Duodenal mucosa (tissue), 2 donors: Measurements from ENCODE around the gene ADRM1.

Experiments used
- H3K27ac ChIP-seq: one replicate; pipeline ENCODE4 v1.7.0; 2013; ENCODE audit warnings: low read depth, low read length
- H3K27me3 ChIP-seq, 2 donors: one replicate each; pipeline ENCODE4 v1.7.0; 2013; ENCODE audit warnings: low read length in 2 of 2, control low read depth in 1 of 2; ENCODE audit not compliant: insufficient read depth in 2 of 2, control insufficient read depth in 1 of 2
- H3K36me3 ChIP-seq, 2 donors: one replicate each; pipeline ENCODE4 v1.7.0; 2013; ENCODE audit warnings: low read length in 2 of 2, control low read depth in 1 of 2; ENCODE audit not compliant: insufficient read depth in 2 of 2, control insufficient read depth in 1 of 2
- H3K4me1 ChIP-seq, 2 donors: one replicate each; pipeline ENCODE4 v1.7.0; 2013; ENCODE audit warnings: low read length in 2 of 2, control low read depth in 1 of 2; ENCODE audit not compliant: insufficient read depth in 2 of 2, control insufficient read depth in 1 of 2
- H3K4me3 ChIP-seq, 2 donors: one replicate each; pipeline ENCODE4 v1.7.0; 2013; ENCODE audit warnings: low read length in 2 of 2, low read depth in 1 of 2
- H3K9ac ChIP-seq, 2 donors: one replicate each; pipeline ENCODE4 v1.7.0; 2013; ENCODE audit warnings: low read length in 2 of 2, low read depth in 1 of 2
- H3K9me3 ChIP-seq, 2 donors: one replicate each; pipeline ENCODE4 v1.7.0; 2013; ENCODE audit warnings: low read length in 2 of 2, control low read depth in 1 of 2; ENCODE audit not compliant: control insufficient read depth in 1 of 2

Gene ADRM1

DNA sequence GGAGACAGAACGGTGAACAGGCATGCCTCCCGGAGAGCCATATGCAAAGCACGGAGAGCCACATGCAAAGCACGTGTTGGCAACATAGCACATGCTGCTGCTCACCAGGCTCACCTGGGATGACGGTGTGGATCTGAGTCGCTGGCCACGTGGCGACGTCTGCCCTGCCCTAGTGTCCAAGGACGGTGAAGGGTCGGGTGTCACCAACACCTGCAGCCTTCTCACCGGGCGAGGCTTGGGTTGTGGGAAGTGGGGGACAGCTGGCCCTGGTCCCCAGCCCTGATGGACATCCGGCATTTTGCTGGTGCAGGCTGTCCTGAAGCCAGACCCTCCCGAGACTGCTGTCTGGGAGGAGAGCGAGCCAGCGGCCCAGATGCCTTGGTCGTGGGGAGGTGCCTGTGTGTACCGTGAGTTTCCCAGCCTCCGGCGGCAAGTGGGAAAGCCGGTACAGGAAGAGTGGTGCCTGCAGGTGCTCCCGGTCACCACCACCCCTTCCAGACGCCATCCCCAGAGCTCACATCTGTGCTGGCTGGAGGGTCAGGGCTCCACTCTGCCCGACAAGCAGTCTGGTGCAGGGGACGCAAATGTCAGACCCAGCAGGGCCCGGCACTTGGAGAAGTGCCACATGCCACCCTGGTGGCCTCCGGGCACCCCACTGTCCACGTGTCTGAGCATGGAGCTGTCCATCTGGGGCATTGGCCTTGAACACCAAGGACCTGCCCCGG, 5.9 kb upstream of the ADRM1 start:
- Histone ChIP-seq H3K27me3 (no peaks in the 10 kb centered on the region), H3K36me3 (peaks cover 30 to 47% of the 10 kb centered on the region in 2 donors), H3K9ac (no peak overlapping the region), H3K27ac (no peak overlapping the region), H3K4me3 (no peak overlapping the region), H3K4me1 (no peaks in the 10 kb centered on the region), H3K9me3 (no peaks in the 10 kb centered on the region)

DNA sequence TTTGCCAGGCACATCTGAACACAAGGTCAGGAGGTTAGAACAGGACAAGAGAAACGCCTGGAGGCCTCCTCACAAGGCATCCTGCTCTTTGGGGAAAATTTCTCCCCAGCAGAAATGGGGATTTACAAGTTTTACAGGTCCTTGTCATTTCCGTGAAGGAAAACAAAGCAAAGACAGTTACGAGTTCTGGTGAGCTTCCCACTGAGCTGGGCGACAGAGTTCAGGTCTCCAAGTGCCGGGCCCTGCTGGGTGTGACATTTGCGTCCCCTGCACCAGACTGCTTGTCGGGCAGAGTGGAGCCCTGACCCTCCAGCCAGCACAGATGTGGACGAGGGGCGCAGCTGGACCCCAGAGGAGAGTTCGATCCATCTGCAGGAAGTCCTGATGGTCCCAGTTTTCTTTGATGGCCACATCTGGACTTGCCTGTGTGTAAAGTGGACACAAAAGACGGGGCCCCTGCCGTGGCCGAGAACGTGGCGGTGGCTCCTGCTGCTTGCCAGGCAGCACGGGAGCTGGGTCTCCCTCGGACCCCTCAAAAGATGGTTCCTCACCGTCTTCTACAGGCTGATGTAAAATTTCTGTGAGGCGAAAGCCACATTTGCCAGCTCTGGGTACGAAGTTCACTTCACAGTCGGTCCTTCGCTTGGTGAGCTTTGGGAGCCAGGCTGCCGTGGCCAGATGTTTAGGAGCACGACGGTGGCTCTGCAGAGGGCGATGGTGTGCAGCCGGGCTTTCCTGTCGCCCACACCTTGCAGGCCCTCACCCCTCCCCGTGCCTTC, 5.2 kb upstream of the ADRM1 start:
- Histone ChIP-seq H3K4me1 (no peaks in the 10 kb centered on the region), H3K9me3 (no peaks in the 10 kb centered on the region), H3K9ac (no peak overlapping the region), H3K36me3 (peaks cover 25 to 39% of the 10 kb centered on the region in 2 donors), H3K27me3 (no peaks in the 10 kb centered on the region), H3K4me3 (no peak overlapping the region), H3K27ac (no peak overlapping the region)

DNA sequence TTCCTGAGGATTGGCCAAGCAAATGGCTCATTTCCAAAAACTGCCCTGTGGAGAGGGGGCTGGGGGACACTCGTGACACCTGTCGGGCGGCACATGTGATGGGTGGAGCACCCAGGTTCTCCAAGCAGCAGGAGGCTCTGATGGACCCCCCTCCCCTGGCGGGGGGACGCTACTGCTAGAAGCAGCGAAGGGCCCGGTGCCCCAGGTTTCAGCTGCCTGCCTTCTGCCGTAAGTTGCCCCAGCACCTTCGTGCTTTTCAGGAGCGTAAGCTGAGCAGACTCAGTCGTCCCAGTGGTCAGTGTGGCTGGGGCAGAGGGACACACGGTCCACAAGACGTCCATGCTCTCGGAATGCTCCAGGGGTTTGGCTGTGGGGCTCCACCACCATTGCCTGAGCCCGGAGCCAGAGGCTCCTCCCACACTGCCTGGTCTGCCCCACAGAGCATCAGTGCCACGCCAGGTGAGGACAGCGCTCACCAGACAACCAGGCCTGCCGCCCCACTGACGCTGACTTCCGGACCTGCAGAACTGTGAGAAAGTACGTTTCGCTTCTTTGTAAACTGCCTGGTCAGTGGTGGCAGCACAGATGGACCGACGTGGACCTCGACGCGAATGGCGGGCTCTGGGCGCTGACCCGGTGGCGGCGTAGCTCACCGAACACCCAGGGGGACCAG, 4.1 kb upstream of the ADRM1 start:
- Histone ChIP-seq H3K4me1 (peaks cover under 1 to 4% of the 10 kb centered on the region in 2 donors), H3K27ac (no peak overlapping the region), H3K36me3 (peaks cover 19 to 33% of the 10 kb centered on the region in 2 donors), H3K9me3 (no peaks in the 10 kb centered on the region), H3K27me3 (no peaks in the 10 kb centered on the region), H3K4me3 (no peak overlapping the region), H3K9ac (no peak overlapping the region)

DNA sequence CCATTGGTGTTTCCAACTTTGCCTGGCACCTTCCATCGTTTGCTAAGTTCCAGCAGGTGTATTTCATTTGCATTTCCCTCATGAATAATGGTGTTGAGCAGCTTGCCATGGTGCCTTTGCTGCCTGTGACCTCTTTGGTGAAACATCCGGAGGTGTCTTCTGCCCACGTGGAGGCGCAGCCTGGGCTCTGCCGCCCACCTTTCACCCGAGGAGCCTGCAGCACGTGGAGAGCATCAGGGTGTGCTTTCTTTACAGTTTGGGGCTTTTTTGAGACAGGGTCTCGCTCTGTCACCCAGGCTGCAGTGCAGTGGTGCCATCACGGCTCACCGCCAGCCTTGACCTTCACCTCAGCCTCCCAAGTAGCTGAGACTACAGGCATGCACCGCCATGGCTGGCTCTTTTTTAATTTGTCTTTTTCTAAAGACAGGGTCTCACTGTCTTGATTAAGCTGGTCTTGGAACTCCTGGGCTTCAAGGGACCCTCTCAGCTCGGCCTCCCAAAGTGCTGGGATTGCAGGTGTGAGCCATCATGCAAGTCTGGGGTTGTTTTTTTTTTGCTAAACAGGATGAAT, 3.0 kb upstream of the ADRM1 start:
- Histone ChIP-seq H3K27me3 (no peaks in the 10 kb centered on the region), H3K9ac (no peak overlapping the region), H3K4me1 (peaks cover 11 to 14% of the 10 kb centered on the region in 2 donors), H3K4me3 (no peak overlapping the region), H3K27ac (no peak overlapping the region), H3K9me3 (no peaks in the 10 kb centered on the region), H3K36me3 (peaks cover 15 to 30% of the 10 kb centered on the region in 2 donors)

DNA sequence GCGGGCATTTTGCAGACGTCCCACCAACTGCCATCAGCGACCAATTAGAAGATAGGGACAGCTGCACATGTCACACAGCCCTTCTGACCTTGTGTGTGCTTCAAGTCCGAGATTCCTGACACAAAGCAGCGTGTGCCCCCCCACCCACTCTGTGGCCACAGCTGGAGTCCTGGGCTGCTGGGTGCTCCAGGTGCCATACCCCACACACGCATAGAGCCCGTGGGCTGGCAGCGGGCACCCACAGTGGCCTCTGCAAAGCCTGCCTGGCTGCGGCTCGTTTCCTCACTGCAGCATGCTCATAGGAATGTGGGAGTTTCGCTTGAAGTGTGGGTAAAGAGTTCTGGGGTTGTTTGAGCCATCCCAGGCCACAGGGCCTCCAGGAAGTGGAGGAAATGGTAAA, 2.5 kb upstream of the ADRM1 start:
- Histone ChIP-seq H3K9me3 (no peaks in the 10 kb centered on the region), H3K27ac (no peak overlapping the region), H3K4me1 (peaks cover 16 to 20% of the 10 kb centered on the region in 2 donors), H3K36me3 (peaks cover 16 to 31% of the 10 kb centered on the region in 2 donors), H3K4me3 (no peak overlapping the region), H3K9ac (no peak overlapping the region), H3K27me3 (no peaks in the 10 kb centered on the region)

DNA sequence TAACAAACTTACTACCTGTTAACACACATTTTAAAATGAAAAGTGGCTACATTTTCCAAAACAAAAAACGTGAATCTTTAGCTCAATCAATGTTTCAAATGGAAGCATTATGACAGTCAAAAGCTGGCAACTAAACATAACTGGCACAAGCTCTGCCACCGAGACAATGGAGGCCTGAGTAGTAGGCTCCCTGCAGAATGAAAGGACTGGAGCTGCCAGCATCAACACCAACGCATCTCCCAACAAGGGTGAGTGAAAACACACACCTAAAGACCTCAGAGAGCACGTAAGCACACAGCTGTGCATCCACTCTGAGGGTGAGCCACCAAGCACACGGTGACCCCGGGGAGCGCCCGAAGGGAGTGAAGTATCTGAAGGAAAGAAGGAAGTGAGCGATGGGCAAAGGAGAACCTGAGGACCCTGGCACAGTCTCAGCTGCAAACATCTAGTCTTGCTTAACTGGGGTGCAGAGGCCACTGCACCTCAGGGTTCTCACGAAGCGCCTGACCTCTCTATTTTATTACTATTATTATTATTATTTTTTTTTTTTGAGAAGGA, 1.6 kb upstream of the ADRM1 start:
- Histone ChIP-seq H3K4me1 (peaks cover 21 to 25% of the 10 kb centered on the region in 2 donors), H3K4me3 (no peak overlapping the region), H3K27me3 (no peaks in the 10 kb centered on the region), H3K36me3 (peaks cover 18 to 31% of the 10 kb centered on the region in 2 donors), H3K9ac (no peak overlapping the region), H3K27ac (no peak overlapping the region), H3K9me3 (no peaks in the 10 kb centered on the region)

DNA sequence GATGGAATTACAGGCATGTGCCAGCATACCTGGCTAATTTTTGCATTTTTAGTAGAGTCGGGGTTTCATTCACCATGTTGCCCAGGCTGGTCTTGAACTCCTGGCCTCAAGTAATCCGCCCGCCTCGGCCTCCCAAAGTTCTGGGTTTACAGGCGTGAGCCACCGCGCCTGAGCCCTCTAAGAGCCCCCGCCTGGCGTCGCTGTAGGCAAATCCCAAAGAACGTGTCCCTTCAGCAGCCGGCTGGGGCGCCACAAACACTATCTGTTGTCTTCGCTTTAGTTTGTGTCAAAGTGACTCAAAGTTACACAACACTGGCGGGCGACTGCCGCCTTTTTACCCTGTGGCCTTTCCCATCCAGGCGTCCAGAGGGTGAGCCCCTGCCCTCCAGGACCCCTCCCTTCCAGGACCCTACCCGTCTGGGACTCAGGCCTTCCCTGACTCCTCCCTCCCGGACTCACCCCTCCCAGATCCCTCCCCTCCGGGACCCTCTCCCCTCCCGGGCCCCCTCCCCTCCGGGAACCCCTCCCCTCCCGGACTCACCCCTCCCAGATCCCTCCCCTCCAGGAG, 940 bp upstream of the ADRM1 start:
- H3K27ac ChIP-seq: peak overlapping the region; percentile 97
- no peaks in the 10 kb centered on the region for H3K27me3 ChIP-seq
- H3K4me3 ChIP-seq: peak overlapping the region; percentile 77
- H3K9ac ChIP-seq: peak overlapping the region; percentile 82 to 86
- H3K36me3 ChIP-seq: peaks cover 19 to 33% of the 10 kb centered on the region in 2 donors
- H3K9me3 ChIP-seq: no peaks in the 10 kb centered on the region
- H3K4me1 ChIP-seq: peaks cover 21 to 25% of the 10 kb centered on the region in 2 donors

DNA sequence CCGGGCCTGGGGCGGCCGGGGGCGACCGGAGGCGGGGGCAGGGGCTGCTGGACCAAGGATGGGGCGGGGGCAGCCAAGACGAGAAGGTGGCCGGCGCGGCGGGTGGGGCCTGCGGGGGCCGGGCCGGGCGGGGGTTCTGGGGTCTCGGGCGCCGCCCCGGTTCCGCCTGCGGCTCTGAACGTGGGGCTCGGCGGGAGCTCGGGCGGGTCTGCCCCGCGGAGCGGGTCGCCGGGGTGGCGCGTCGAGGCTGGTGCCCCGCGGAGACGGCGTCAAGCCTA, 204 bp downstream of the ADRM1 start:
- H3K9me3 ChIP-seq: no peaks in the 10 kb centered on the region
- peak overlapping the region; percentile 81 to 91 for H3K4me3 ChIP-seq
- H3K9ac ChIP-seq: peak overlapping the region; percentile 53 to 84
- no peaks in the 10 kb centered on the region for H3K27me3 ChIP-seq
- H3K27ac ChIP-seq: peak overlapping the region; percentile 56
- H3K4me1 ChIP-seq: peaks cover 21 to 25% of the 10 kb centered on the region in 2 donors
- H3K36me3 ChIP-seq: peaks cover 27 to 44% of the 10 kb centered on the region in 2 donors

DNA sequence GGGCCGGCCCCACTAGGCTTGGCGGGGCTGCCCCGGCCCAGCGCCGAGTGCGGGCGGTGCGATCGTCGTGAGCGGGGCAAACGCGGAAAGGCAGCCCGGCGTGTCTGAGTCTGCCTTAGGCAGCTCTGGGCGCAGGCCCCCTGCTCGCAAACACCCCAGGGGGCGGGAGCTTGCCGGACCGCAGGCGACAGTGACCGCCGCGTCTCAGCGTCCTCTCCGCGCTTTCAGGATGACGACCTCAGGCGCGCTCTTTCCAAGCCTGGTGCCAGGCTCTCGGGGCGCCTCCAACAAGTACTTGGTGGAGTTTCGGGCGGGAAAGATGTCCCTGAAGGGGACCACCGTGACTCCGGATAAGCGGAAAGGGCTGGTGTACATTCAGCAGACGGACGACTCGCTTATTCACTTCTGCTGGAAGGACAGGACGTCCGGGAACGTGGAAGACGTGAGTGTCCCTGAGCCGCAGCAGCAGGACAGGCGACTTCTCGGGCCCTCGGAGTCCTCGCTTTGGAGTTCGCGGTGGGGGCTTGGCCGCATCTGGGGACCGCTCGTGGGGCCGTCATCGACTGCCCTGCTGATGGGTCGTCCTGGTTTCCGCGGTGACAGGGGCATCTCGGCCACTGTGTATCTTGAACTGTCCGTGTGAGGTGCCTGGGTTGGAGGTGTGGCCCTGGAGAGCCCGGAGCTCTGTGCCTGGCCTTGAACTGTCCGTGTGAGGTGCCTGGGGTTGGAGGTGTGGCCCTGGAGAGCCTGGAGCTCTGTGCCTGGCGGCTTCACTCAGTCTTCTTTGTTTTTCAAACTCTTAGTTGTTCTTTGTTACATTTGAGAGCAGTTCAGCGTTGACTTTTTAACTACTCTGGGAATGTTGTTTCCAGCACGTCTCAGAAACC, 786 bp downstream of the ADRM1 start:
- peaks cover 33 to 49% of the 10 kb centered on the region in 2 donors for H3K36me3 ChIP-seq
- H3K4me3 ChIP-seq: peak overlapping the region; percentile 81 to 91
- H3K9me3 ChIP-seq: no peaks in the 10 kb centered on the region
- peak overlapping the region; percentile 53 to 84 for H3K9ac ChIP-seq
- H3K27ac ChIP-seq: no peak overlapping the region
- H3K27me3 ChIP-seq: no peaks in the 10 kb centered on the region
- H3K4me1 ChIP-seq: peaks cover 21 to 25% of the 10 kb centered on the region in 2 donors
